ENCODE results near the gene B3GAT1.

Gene B3GAT1

GRCh38 chr11:134358165-134358855, 53.7 kb downstream of the B3GAT1 start:
- DNase-seq (ENCODE audit: low read depth, low spot score), result no peak
- ChIA-PET POLR2A (no interaction called here), CTCF (interaction anchor here (0.9 kb wide), 1 partner anchor 18 kb away, joined by 3 read pairs; no protein-coding TSS in a partner anchor)
- TF ChIP-seq CTCF (IDR thresholded peaks at IDR 0.05; ENCODE audit: insufficient read depth, low read length, missing control alignments), result no peak
- H3K4me3 ChIP-seq (ENCODE audit: low read depth, low read length), result no peak overlapping the region

DNA sequence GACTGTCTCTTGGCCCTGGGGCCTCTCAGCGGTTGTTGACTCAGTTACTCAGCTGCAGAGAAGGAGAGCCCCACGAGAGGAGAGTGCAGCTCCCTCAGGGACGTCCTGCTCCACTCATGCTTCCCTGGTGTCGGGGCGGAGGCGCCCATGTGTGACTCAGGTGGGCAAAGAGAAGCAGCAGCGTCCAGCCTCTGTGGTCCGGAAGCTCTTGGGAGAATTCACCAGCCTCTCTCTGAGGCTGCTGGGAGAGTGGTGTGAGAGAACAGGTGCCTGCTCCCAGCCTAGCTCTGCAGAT, 54.5 kb downstream of the B3GAT1 start:
- CTCF ChIA-PET, result interaction anchor here (0.9 kb wide), 1 partner anchor 19 kb away, joined by 3 read pairs; no protein-coding TSS in a partner anchor
- no peak for TF ChIP-seq CTCF (IDR thresholded peaks at IDR 0.05; ENCODE audit: insufficient read depth, low read length, missing control alignments)
- no peak for DNase-seq (ENCODE audit: low read depth, low spot score)
- POLR2A ChIA-PET, result no interaction called here
- H3K4me3 ChIP-seq (ENCODE audit: low read depth, low read length), result no peak overlapping the region

- no peak for DNase-seq (ENCODE audit: low read depth, low spot score)
- no peak overlapping the region for H3K4me3 ChIP-seq (ENCODE audit: low read depth, low read length)
- TF ChIP-seq CTCF (IDR thresholded peaks at IDR 0.05; ENCODE audit: insufficient read depth, low read length, missing control alignments), result no peak
- ChIA-PET POLR2A (no interaction called here), CTCF (interaction anchor here (0.9 kb wide), 1 partner anchor 20 kb away, joined by 3 read pairs; no protein-coding TSS in a partner anchor)
Measured at GRCh38 chr11:134356656-134357544, 55.1 kb downstream of the B3GAT1 start.

DNA sequence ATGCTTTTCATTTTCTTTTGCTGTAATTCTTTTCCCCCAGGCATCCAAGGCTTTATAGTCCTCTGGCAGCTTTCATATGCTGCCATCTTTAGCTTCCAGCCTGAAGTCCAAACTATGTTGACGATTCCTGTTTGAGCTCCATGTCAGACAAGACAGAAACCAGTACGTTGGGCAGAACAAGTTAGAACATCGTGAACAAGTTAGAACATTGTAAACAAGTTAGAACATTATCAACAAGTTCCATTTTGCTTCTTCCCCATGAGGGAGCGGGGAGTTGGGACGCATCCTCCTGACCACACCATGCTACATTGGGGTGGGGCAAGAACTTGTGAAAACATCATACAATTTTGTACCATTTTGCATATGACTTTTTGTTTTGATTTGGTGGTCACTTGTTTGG, 56.4 kb downstream of the B3GAT1 start:
- CTCF ChIA-PET, result no interaction called here
- TF ChIP-seq CTCF (IDR thresholded peaks at IDR 0.05; ENCODE audit: insufficient read depth, low read length, missing control alignments), result no peak
- H3K4me3 ChIP-seq (ENCODE audit: low read depth, low read length), result no peak overlapping the region
- DNase-seq (ENCODE audit: low read depth, low spot score), result no peak
- POLR2A ChIA-PET, result no interaction called here

GRCh38 chr11:134355136-134355535, 56.9 kb downstream of the B3GAT1 start:
- no peak overlapping the region for H3K4me3 ChIP-seq (ENCODE audit: low read depth, low read length)
- TF ChIP-seq CTCF (IDR thresholded peaks at IDR 0.05; ENCODE audit: insufficient read depth, low read length, missing control alignments), result no peak
- ChIA-PET CTCF (no interaction called here), POLR2A (no interaction called here)
- DNase-seq (ENCODE audit: low read depth, low spot score), result no peak

- H3K4me3 ChIP-seq (ENCODE audit: low read depth, low read length), result no peak overlapping the region
- TF ChIP-seq CTCF (IDR thresholded peaks at IDR 0.05; ENCODE audit: insufficient read depth, low read length, missing control alignments), result no peak
- no peak for DNase-seq (ENCODE audit: low read depth, low spot score)
- CTCF ChIA-PET, result no interaction called here
- POLR2A ChIA-PET, result no interaction called here
Measured at GRCh38 chr11:134352111-134352510, 59.9 kb downstream of the B3GAT1 start.
